Posterior cingulate gyrus (tissue), 11 donors: ENCODE measurements around the gene BCL11B.

ENCODE experiments used
- DNase-seq, 10 donors: peaks; one replicate each; pipeline versions ENCODE4 v3.0.0 to v3.0.0-alpha.2; 2020 to 2021; ENCODE audit warnings: mixed read lengths in 3 of 10
- intact Hi-C: fragments of 100-400 bp; cut with DNase I; formaldehyde crosslinking; loops from one replicate; pipeline ENCODE4 v1.15.1; 2023

Gene BCL11B

DNA sequence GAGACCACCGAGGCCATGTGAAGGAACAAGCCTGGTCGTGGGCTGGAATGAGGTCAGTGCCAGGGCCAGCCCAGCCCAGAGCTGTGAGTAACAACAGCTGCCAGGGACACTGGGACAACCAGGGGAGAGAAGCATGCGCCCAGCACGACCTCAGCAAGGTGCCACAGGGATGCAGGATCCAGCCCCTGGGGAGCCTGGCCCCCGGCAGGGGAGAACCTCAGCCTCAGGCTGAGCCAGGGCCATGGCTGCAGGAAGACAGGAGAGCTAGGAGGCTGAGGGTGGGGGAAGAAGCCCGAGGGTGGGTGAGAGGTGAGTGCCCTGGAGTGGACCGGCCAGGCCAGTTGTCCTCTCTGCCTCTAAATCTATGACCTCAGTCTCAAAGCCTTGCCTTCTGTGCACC is 62.6 kb downstream of the BCL11B start:
- peak in 2 of 10 donors; percentile 42 to 54 for DNase-seq
- intact Hi-C loops, result no loop called here

DNA sequence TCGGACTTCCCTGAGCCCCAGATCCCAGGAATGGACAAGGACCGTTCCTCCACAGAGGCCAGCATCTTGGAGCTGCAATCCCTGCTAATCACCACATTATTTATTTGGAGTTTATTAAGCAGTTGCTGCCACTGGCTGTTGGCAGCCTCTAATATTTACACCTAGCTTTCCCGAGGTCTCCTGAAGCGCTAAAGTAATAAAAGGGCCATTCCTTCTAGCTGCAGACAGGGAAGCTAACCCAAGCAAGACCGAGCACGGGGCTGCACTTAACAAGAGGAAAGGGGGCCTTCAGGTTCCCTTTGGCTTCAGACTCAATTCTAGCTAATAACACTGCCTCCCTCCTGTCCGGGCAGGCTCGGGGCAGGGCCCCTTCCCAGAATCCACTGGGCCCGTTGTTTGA is 63.7 kb downstream of the BCL11B start:
- intact Hi-C loops, result no loop called here
- peak in 1 of 10 donors; percentile 34 for DNase-seq

DNA sequence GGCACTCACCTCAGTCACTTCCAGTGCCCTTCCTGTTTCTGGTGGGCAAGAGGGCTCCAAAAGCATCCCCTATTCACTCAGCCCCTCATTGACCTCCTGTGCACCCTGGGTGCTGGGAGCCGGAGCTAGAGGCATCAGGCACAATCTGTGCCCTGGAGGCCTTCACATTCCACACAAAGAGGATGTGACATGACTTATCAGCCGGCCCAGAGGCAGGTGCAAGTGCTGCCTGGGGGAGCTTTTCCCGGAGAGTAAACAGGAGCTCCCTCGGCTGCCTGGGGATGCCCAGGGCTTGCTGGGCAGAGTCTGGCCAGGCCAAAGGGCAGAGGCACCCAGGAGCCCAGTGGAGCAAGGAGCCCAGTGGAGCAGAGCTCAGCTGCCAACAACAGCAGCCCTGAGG is 64.5 kb downstream of the BCL11B start:
- intact Hi-C loops, result no loop called here
- peak in 1 of 10 donors; percentile 18 for DNase-seq

DNA sequence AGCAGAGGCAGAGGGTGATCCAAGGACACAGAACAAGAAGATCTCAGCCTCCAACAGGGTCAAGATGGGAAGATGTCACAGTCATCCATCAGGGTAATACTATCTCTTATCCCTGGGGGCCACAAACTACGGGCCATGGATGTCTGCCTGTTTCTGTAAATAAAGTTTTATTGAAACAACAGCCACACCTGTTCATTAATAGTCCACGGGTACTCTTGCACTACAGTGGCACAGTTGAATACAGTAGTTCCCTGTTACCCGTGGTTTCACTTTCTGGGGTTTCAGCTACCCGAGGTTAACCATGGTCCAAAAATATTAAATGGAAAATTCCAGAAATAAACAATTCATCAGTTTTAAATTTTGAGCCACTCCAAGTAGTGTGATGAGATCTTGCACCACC is 65.9 kb downstream of the BCL11B start:
- DNase-seq, result no peak
- intact Hi-C loops, result no loop called here

DNA sequence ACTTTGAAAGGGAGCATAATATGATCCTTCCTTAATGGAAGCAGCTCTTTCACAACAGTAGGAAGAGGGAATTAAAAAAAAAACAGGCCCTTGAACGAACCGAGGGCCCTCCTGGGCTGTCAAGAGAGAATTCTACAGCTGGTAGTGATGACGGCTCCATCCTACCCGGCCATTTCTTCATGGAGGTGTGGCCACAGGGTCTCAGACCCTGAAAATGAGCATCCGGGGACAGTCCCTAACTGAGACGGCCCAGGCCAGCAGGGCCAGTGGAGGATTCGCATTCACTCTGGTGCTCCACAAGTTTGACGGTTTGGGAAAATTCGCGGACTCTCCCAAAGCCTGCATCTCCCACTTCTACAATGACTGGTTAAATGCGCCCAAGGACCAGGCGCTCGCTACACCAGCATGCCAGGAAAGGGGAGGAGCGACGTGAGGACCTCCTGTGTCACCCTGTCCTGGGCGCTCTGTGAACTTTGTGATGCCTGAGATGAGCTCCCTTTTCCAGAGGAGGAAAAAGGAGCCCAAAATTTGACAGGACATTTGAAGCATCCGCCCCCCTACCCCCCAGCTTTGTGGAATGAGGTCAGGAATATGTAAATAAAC is 66.8 kb downstream of the BCL11B start:
- intact Hi-C loops, result no loop called here
- peak in 2 of 10 donors; percentile 32 to 46 for DNase-seq

DNA sequence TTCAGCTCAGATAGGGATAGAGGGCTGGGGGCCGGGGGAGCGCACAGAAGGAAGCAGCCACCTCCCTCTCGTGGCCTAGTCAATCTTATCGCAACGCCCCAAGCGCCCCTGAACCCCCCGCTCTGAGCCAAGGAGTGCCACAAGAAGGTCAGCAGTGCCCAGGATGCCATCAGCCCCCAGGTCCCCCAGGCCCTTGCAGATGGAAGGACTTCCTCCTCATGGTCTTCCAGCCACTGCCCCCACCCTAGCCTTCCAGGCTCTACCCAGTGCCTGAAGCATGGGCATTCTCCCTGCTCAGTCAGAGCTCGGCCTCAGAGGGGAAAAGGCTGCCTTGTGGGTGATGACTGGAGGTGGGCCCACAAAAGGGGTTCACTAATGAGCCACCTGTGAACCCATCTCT is 68.2 kb downstream of the BCL11B start:
- intact Hi-C loops, result no loop called here
- peak in 2 of 10 donors; percentile 33 to 67 for DNase-seq

DNA sequence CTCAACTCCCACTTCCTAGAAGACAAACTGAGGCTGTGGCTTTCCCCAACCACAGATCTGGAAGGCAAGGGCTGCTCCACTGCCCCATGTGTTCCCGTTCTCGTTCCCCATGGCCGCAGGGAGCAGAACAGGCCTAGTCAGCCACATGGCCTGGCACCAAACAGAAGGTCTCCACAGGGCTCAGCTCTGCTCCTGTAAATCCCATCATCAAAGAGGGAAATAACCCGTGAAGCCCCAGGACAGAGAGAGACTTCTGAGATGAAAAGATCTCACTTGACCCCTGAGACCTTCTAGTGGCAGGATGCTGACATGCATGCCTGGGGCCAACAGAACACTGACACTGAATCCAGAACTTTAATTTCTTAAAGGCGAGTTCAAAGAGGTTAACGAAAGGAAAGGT is 68.9 kb downstream of the BCL11B start:
- peak in 2 of 10 donors; percentile 40 to 66 for DNase-seq
- intact Hi-C loops, result no loop called here

DNA sequence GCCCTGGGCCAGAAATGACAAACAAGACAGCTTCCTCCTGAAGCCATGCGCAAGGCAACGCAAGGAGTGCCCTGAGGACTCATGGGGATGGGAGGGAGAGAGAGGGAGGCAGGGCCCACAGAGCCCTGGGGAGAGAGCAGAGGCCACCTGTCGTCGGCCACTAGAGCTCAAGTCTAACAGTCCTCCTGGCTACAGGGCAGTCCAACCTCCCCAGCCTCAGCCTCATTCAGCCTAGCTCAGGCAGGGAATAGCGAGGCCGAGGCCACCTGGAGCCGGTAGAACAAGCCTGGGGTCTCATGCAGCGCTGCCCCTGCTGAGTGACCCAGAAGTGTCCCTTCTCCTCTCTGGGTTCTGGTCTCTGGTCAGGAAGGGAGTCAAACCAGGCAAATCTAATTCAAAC is 69.5 kb downstream of the BCL11B start:
- DNase-seq, result peak in 2 of 10 donors; percentile 44 to 58
- intact Hi-C loops, result no loop called here

DNA sequence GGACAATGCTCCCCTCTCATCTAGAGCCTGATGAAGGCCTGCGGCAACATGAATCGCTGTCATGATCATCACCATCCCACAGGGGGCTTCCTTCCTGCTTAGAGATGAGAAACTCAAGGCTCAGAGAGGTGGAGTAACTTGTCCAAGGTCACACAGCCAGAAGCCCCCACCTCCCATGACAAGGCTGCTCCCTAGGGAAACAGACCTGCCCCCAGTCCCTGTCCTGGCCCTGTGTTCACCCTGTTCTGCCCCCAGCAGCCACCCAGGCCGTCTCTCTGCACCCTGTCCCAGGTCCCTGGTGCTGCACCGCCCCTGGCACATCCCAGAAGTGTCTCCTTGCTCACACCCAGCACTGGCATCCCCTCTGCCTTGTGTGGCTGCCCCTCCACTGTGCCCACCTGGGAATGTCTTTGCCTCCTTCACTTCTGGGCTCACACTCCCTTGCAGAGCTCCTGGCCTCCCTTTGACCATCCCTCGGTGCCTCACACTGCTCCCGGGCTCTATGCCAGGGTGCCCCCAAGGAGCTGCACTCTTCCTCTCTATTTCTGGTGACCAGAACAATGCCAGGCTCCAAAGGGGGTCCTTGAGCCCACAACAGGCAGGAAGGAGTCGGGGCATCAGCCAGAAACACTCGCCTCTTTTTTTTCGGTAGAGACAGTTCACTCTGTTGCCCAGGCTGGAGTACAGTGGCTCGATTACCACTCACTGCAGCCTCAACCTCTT is 70.5 kb downstream of the BCL11B start:
- DNase-seq, result peak in 2 of 10 donors; percentile 40 to 63
- intact Hi-C loops, result no loop called here

DNA sequence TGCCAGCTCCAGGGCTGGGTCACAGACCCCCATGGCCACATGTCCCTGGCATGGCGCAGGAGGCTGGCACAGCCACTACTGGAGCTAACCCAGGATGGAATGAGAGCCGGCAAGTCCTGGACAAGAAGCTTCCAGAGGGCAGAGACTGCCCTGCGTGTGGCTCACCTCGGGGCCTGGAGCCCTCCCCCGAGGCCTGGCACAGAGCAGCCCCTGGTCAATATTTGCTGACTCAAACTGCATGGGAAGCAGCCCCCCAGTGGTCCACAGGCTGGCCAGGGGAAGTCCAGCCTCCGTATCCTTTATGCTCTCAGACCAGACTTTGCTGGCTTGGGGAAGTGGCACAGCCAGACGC is 71.4 kb downstream of the BCL11B start:
- intact Hi-C loops, result no loop called here
- DNase-seq, result peak in 1 of 10 donors; percentile 39

DNA sequence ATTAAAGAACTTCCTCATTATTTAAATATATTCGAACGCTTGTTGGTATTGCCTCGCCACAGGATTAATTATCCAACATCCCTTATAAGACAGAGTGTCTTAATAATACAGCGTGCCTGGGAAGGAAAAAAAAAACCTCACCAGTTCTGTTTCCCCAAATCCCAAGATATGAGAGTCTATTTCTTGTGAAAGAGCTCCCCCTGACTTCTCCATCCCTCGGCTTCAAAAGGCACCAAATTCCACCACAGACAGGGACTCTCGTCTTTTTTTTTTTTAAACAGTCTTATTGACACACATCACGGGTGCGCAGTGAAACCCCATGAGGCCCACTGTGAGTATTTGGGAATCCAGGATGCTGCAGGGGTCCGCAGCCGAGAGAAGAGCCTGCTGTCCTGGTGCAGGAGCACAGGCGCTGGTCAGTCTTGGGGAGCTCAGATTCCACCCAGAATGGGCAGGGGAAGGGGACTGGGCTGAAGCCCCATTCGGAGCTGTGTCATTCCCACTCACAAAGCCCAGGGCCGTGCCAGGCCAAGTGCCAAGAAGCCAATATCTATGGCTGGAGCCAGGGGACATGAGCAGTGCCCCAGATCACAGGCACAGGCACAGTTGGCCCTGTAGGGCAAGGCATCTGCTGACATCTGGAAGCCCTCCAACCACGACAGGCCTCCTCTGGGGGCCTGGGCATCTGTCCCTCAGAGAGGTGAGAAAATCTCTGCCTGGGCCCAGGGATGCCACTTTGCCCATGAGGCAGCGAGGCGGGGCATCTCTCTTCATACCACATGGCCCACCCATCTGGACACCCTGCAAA is 71.9 kb downstream of the BCL11B start:
- intact Hi-C loops, result loop anchor here (5.0 kb wide), 1 partner anchor 1063 kb away; no protein-coding TSS in a partner anchor

DNA sequence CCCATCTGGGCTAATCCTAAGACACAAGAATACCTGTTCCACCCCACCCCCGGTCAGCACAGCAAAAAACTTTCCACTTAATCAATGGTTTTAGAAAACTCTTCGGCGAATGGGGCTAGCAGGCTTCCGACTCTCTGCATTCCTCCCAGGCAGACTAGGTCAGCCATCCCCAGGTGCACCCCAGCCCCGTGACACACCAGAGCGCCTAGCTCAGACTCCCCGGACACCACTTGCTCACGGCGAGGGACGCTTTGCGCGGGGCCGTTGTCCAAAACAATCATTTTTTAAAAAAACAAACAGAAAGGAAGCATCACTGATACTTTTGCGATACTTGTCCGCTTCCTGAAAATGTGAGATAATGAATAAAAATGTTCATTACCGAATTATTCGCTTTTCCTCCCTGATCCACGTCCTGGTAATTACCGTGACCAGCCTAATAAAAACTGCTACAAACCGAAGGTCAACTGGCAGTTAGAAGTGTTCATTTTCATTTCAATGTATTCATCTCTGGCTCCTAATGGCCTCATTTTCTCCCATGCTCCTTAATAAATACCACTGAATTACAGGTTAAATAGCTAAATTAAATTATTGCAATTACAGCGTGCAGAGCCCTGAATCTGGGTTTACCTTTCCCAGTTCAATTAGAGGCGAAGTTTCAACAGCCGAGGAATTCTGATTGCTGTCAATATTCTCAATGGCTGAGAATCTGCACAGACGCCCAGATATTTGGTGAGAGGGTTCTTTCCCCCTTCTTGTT is 73.1 kb downstream of the BCL11B start:
- DNase-seq, result peak in 2 of 10 donors; percentile 46 to 78
- intact Hi-C loops, result loop anchor here (5.0 kb wide), 1 partner anchor 1062 kb away; no protein-coding TSS in a partner anchor

More for the DNA sequence above, 71.9 kb downstream of the BCL11B start:
- DNase-seq, result peak in 2 of 10 donors; percentile 64 to 76

DNA sequence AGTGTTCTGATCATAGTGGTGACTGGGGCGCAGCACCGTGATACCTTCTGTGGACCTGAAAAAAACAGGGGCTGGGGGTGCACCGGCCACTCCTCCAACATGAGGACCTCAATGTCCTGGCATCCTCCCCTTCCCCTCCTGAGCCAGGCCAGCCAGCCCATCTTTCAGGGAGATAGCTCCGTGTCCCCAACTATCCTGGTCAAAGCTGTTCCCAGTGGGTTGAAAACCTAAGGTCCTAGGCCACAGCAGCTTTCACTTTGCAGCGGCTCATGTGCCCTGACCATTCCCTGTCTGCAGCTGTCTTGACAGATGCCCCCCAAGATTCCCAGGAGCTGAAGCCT is 75.7 kb downstream of the BCL11B start:
- intact Hi-C loops, result loop anchor here (5.0 kb wide), 1 partner anchor 1059 kb away; no protein-coding TSS in a partner anchor
- peak in 1 of 10 donors; percentile 57 for DNase-seq

DNA sequence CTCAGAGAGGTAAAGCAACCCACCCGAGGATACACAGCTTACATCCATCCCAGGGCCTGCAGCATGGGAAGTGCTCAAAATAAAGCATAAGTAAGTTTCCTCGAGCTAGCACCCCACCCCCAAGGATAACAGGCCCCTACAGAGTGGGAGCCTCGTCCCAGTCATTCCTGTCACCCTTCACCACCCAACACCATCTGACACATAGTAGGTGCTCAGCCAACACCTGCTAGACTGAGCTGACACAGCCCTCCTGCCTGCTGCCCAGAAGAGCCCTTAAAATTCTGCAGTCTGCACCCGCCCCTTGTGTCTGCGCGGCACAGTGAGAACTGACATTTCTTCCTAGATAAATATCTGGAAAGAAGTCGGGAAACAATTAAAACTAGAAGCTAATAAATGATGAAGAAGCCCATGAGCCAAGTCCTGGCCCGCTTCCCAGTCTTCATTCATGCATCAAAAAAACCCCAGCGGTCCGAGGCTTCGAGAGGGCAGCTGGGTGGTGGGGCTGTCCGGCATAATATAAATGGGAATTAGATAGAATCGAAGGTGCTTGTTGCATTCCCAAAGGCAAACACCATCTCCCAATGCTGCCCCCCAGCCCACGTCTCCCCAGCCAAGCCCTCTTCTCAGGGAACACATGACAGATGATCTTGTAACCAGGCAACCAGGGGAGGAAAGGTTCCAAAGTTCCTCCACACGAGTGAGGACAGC is 76.2 kb downstream of the BCL11B start:
- peak in 2 of 10 donors; percentile 63 to 82 for DNase-seq
- intact Hi-C loops, result loop anchor here (5.0 kb wide), 1 partner anchor 1058 kb away; no protein-coding TSS in a partner anchor

DNA sequence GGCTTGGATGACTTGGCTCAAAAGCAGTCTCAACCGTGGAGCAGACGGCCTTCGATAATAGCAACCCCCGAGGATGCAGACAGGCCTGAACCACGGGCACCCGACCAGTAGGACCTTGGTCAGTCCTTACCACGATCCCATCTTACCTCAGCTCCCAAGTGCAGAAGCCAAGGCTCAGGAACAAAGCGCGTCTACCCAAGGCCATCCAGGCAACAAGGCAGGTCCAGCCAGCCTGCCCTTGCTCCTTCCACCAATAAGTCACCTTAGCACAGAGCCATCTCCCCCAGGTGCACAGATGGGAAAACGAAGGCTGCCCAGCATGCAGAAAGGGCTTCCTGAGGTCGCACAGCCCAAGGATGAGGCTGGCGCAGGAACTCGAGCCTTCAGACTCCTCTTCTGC is 77.3 kb downstream of the BCL11B start:
- DNase-seq, result peak in 2 of 10 donors; percentile 48 to 64
- intact Hi-C loops, result loop anchor here (5.0 kb wide), 1 partner anchor 1057 kb away; no protein-coding TSS in a partner anchor

DNA sequence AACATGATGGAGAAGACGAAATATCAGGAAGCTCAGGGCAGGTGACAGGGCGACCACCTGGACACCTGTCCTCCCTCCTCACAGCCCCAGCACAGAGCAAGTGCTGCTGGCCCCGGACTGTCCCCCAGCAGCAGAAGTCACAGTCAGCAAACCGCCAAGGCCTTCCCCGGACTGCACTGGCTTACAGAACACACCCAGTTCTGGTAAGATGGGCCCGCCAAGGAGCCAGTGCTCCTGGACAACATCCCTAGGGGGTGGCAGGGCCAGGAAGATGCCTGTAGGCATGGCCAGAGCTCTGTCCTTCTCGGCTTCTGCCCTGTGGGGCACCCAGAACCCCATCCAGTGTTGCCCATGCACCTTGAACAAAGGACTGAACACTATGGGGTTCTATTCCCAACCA is 77.9 kb downstream of the BCL11B start:
- intact Hi-C loops, result no loop called here

DNA sequence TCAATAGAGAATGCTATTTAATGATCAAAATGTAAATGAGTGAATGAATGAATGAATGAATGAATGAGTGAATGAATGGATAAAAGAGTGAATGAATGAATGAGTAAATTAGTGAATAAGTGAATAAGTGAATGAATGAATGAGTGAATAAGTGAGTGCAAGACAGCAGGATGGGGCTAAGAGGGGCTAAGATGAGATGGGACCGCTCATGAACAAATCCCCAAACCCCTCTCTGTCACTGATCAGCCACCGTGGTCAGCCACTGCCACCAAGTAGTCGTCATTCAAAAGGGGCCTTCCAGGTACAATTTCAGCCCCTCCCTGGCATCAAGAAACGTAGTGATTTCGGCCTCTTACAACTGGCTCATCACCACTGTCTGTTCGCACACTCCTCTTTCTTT is 79.2 kb downstream of the BCL11B start:
- DNase-seq, result peak in 1 of 10 donors; percentile 21
- intact Hi-C loops, result no loop called here

More for the DNA sequence above, 77.9 kb downstream of the BCL11B start:
- DNase-seq, result peak in 1 of 10 donors; percentile 39

DNA sequence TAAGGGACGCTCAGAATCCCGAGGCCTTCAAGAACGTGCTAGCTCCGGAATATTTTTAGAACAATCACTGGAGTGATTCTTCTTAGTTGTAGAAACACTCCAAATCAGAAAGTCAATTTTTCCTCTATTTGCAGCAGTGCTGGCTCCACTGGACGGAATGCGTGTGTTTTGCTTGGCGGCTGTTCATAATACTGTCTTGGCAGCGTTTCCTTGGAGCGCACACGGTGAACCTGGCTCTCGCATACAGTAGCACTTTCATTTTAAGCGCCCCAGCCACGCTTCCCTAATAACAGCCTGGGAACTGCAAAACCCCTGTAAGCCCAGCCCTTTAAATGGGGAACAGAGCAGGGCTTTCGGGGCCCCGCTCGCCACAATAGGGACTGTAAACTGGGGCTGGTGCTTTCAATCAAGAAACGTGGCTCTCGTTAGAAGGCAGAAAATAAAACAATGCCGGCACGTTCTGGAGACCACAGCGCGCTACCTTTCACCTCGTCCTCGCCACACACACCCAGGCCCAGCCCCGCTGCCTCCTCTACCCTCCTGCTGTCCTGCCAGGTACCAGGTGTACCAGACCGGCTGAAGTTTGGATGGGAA is 79.9 kb downstream of the BCL11B start:
- intact Hi-C loops, result no loop called here
- DNase-seq, result peak in 5 of 10 donors; percentile 43 to 87 (median 55)

DNA sequence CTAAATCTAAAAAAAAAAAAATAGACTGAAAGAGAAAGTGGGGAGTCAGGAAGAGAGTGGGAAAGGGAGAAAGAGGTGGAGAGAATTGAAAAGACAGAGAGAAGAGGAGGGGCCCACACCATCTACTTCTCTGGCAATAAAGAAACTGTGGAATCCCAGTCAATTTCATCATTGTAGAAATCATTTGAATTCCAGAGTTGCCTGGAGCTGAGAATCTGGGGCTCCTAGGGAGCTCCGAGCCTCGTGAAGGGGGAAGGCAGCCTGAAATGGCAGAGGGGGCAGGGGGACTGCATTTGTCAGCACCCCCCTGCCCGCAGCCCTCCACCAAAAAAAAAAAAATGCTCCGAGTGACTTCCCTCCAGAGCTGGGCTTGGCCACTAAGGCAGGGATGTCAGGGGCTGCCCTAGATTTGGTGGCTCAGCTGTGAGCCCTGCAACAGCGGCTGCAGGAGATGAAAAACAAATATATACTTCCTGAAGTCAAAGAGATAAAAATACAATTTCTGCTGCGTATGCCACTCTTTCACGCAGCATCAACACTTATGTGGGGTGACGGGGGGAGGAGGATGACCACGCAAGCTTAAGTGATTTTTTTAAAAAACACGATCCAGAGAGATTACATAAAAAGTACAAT is 80.5 kb downstream of the BCL11B start:
- intact Hi-C loops, result no loop called here
- DNase-seq, result peak in 2 of 10 donors; percentile 77 to 78
